ENCODE data around the gene RPL19. TPM values are rescaled to one million over a fixed set of nuclear protein-coding genes. Genes with fewer than 3 reads are reported as not detected.

RPL19 gene
- total RNA-seq, 1 donor from 2014 or later = 1,422 TPM

- peaks cover 18% of the 10 kb centered on the region for H3K4me1 Mint-ChIP-seq
- DNase-seq (ENCODE audit: low spot score in 2 of 2, unreplicated experiment in 2 of 2) = no peak
- no peak overlapping the region for H3K4me3 Mint-ChIP-seq
- no peaks in the 10 kb centered on the region for H3K27me3 Mint-ChIP-seq (ENCODE audit: low read depth)
- H3K36me3 Mint-ChIP-seq = peaks cover 5% of the 10 kb centered on the region
- no peak for TF ChIP-seq CTCF (IDR thresholded peaks at IDR 0.05; ENCODE audit: unreplicated experiment)
- H3K9me3 Mint-ChIP-seq = no peaks in the 10 kb centered on the region
- H3K27ac Mint-ChIP-seq = no peak overlapping the region
Observed at GRCh38 chr17:39191750-39192510, 8.2 kb upstream of the RPL19 start.

- Mint-ChIP-seq H3K4me3 (no peak overlapping the region), H3K27me3 (ENCODE audit: low read depth) (no peaks in the 10 kb centered on the region), H3K9me3 (no peaks in the 10 kb centered on the region), H3K27ac (no peak overlapping the region), H3K36me3 (peaks cover 5% of the 10 kb centered on the region), H3K4me1 (peaks cover 18% of the 10 kb centered on the region)
- TF ChIP-seq CTCF (IDR thresholded peaks at IDR 0.05; ENCODE audit: unreplicated experiment) = no peak
- DNase-seq (ENCODE audit: low spot score in 2 of 2, unreplicated experiment in 2 of 2) = no peak
Observed at GRCh38 chr17:39192901-39193300, 7.2 kb upstream of the RPL19 start.

GRCh38 chr17:39193346-39193745 is 6.7 kb upstream of the RPL19 start:
- Mint-ChIP-seq H3K4me1 (peaks cover 18% of the 10 kb centered on the region), H3K36me3 (peaks cover 5% of the 10 kb centered on the region), H3K9me3 (no peaks in the 10 kb centered on the region), H3K27me3 (ENCODE audit: low read depth) (no peaks in the 10 kb centered on the region), H3K27ac (no peak overlapping the region), H3K4me3 (no peak overlapping the region)
- no peak for DNase-seq (ENCODE audit: low spot score in 2 of 2, unreplicated experiment in 2 of 2)
- TF ChIP-seq CTCF (IDR thresholded peaks at IDR 0.05; ENCODE audit: unreplicated experiment) = no peak

GRCh38 chr17:39194089-39194984 is 5.7 kb upstream of the RPL19 start:
- DNase-seq (ENCODE audit: low spot score in 2 of 2, unreplicated experiment in 2 of 2) = no peak
- Mint-ChIP-seq H3K4me1 (peaks cover 18% of the 10 kb centered on the region), H3K4me3 (no peak overlapping the region), H3K36me3 (peaks cover 5% of the 10 kb centered on the region), H3K27ac (no peak overlapping the region), H3K9me3 (no peaks in the 10 kb centered on the region), H3K27me3 (ENCODE audit: low read depth) (no peaks in the 10 kb centered on the region)
- TF ChIP-seq CTCF (IDR thresholded peaks at IDR 0.05; ENCODE audit: unreplicated experiment) = peak; percentile 25

- Mint-ChIP-seq H3K9me3 (no peaks in the 10 kb centered on the region), H3K27ac (no peak overlapping the region), H3K4me1 (peaks cover 24% of the 10 kb centered on the region), H3K27me3 (ENCODE audit: low read depth) (no peaks in the 10 kb centered on the region), H3K36me3 (peaks cover 5% of the 10 kb centered on the region), H3K4me3 (peak overlapping the region; percentile 95)
- no peak for DNase-seq (ENCODE audit: low spot score in 2 of 2, unreplicated experiment in 2 of 2)
- TF ChIP-seq CTCF (IDR thresholded peaks at IDR 0.05; ENCODE audit: unreplicated experiment) = no peak
Observed at GRCh38 chr17:39194985-39195524, 5.0 kb upstream of the RPL19 start.

Measured in mesothelial cell of epicardium (in vitro differentiated cells).